Small intestine (tissue), 7 donors: Measurements from ENCODE around the gene PSMB11. TPM values are rescaled to one million over a fixed set of nuclear protein-coding genes. Genes with fewer than 3 reads are reported as not detected.
A peak's percentile ranks its signal among the peaks of the same experiment; 100 is the strongest.

Experiments used
- DNase-seq, 2 donors: peaks; one replicate each; pipeline versions ENCODE4 v3.0.0 to v3.0.0-alpha.2; 2013
- FAIRE-seq: peaks from 2 replicates; lab custom pipeline; 2012; peaks lifted over from hg19 to GRCh38; lab: Jason Lieb, UNC
- H3K27ac ChIP-seq, 3 donors: one replicate each; pipeline ENCODE4 v1.5.1; 2013; ENCODE audit warnings: low read length in 2 of 3, mild to moderate bottlenecking in 2 of 3, control low read depth in 1 of 3, inconsistent platforms in 1 of 3, low read depth in 1 of 3, moderate library complexity in 1 of 3
- H3K27me3 ChIP-seq, 3 donors: one replicate each; pipeline ENCODE4 v1.6.1; 2013; ENCODE audit warnings: low read length in 3 of 3, inconsistent platforms in 1 of 3; ENCODE audit not compliant: control insufficient read depth in 3 of 3, insufficient read depth in 3 of 3
- H3K36me3 ChIP-seq, 3 donors: one replicate each; pipeline ENCODE4 v1.6.1; 2013; ENCODE audit warnings: low read length in 3 of 3, inconsistent platforms in 1 of 3, low read depth in 1 of 3, mild to moderate bottlenecking in 1 of 3, moderate library complexity in 1 of 3; ENCODE audit not compliant: control insufficient read depth in 3 of 3, insufficient read depth in 2 of 3
- H3K4me1 ChIP-seq, 3 donors: one replicate each; pipeline ENCODE4 v1.6.1; 2013; ENCODE audit warnings: low read length in 2 of 3, inconsistent platforms in 1 of 3, low read depth in 1 of 3, mild to moderate bottlenecking in 1 of 3, moderate library complexity in 1 of 3; ENCODE audit not compliant: control insufficient read depth in 3 of 3, insufficient read depth in 2 of 3
- H3K4me3 ChIP-seq, 3 donors: one replicate each; pipeline ENCODE4 v1.5.1; 2013; ENCODE audit warnings: low read length in 3 of 3, control low read depth in 1 of 3, inconsistent platforms in 1 of 3, low read depth in 1 of 3, mild to moderate bottlenecking in 1 of 3, moderate library complexity in 1 of 3
- H3K9me3 ChIP-seq, 2 donors: one replicate each; pipeline ENCODE4 v1.6.1; 2013; ENCODE audit warnings: low read depth in 1 of 2, low read length in 1 of 2; ENCODE audit not compliant: control insufficient read depth in 2 of 2, insufficient read depth in 1 of 2
- WGBS, 3 donors: extraction: QIAGEN DNeasy Blood & Tissue Kit; methylation state at CpG; one replicate each; pipeline ENCODE4 v1.1.7; 2013; 5-methylcytosine and 5-hydroxymethylcytosine counted together
- polyA plus RNA-seq, 4 donors: library from polyadenylated mRNA; stranded (reverse) in 3 of 4; unstranded in 1 of 4; fragments of 200-250 nt in 3 of 4; fragments of 120-200 nt in 1 of 4; gene quantifications; one replicate each; pipeline versions ENCODE4 v1.2.1 to v1.2.3, GENCODE V29; 2013
- donor health status: healthy with polysubstance abuse.
- donor health status: control.
- donor health status: control.
- donor health status: Bipolar disorder and iron deficiency.
- donor health status: healthy.

Gene PSMB11
- polyA plus RNA-seq, 4 donors: not detected

- Histone ChIP-seq H3K27ac (no peak overlapping the region), H3K27me3 (no peaks in the 10 kb centered on the region), H3K4me1 (peaks cover 4 to 11% (median 10%) of the 10 kb centered on the region in 3 donors), H3K36me3 (peaks cover 5 to 30% (median 7%) of the 10 kb centered on the region in 3 donors), H3K4me3 (no peak overlapping the region), H3K9me3 (no peaks in the 10 kb centered on the region)
- DNase-seq: no peak
- WGBS, 3 donors: 90 to 94% (median 93%) methylated on average over 10 of the region's 10 CpGs
- FAIRE-seq: no peak
These were observed 8.7 kb upstream of the PSMB11 start for GRCh38 chr14:23033251-23033727.

DNA sequence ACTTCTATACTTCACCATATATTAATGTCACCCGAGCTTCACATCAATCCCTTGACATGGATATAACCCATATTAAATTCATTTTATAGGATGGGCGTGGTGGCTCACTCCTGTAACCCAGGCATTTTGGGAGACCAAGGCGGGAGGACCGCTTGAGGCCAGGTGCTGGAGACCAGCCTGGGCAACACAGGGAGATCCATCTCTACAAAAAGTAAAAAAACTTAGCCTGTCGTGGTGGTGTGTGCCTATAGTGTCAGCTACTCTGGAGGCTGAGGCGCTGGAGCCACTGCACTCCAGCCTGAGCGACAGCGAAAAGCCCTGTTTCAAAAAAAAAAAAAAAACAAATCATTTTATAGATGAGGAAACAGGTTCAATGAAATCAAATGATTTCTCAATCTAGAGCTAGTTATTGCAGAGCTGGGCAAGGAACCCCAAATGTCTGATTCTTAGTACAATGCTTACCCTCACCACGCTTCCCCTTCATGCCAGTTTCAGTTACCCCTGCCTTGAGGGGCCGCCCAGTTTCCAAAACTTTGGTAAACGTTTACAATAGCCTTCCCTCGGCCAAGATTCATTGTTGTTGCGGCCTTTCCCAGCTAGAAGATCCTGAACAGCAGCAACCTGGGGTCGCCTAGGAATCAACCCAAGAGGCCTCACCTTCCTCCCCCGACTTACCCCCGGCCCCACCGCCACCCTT lies 8.1 kb upstream of the PSMB11 start:
- H3K4me3 ChIP-seq: peak overlapping the region; percentile 64 to 91 (median 67)
- peaks cover 4 to 10% (median 8%) of the 10 kb centered on the region in 3 donors for H3K4me1 ChIP-seq
- no peak for DNase-seq
- H3K9me3 ChIP-seq: no peaks in the 10 kb centered on the region
- H3K27ac ChIP-seq: peak overlapping the region; percentile 35 to 91 (median 91)
- H3K36me3 ChIP-seq: peaks cover 3 to 30% (median 4%) of the 10 kb centered on the region in 3 donors
- no peak for FAIRE-seq
- WGBS, 3 donors: 33 to 38% (median 37%) methylated on average over 17 of the region's 17 CpGs
- no peaks in the 10 kb centered on the region for H3K27me3 ChIP-seq

GRCh38 chr14:23034498-23035302 lies 7.3 kb upstream of the PSMB11 start, which contains the start of gene PSMB5:
PSMB5 (minus strand) TSS chr14:23034900; CDS start chr14:23034881, 19 bp downstream.
- H3K4me1 ChIP-seq: peaks cover 4 to 10% (median 8%) of the 10 kb centered on the region in 3 donors
- H3K36me3 ChIP-seq: peaks cover 2 to 24% (median 3%) of the 10 kb centered on the region in 3 donors
- no peak for FAIRE-seq
- DNase-seq: peak; percentile 94 to 97
- no peaks in the 10 kb centered on the region for H3K9me3 ChIP-seq
- 0% methylated on average over 36 of the region's 36 CpGs for WGBS, 3 donors
- H3K27ac ChIP-seq: peak within 1 kb of the TSS; percentile 35 to 91 (median 91)
- H3K27me3 ChIP-seq: no peaks in the 10 kb centered on the region
- H3K4me3 ChIP-seq: peak within 1 kb of the TSS; percentile 64 to 91 (median 67)

GRCh38 chr14:23035303-23036144 lies 6.5 kb upstream of the PSMB11 start:
- no peak for DNase-seq
- H3K36me3 ChIP-seq: peaks cover 2 to 18% (median 3%) of the 10 kb centered on the region in 3 donors
- no peaks in the 10 kb centered on the region for H3K9me3 ChIP-seq
- FAIRE-seq: no peak
- peaks cover 4 to 10% (median 8%) of the 10 kb centered on the region in 3 donors for H3K4me1 ChIP-seq
- H3K27me3 ChIP-seq: no peaks in the 10 kb centered on the region
- peak overlapping the region in 2 of 3 donors; percentile 64 to 67 for H3K4me3 ChIP-seq
- H3K27ac ChIP-seq: peak overlapping the region; percentile 35 to 91 (median 91)
- 69 to 74% (median 73%) methylated on average over 14 of the region's 14 CpGs for WGBS, 3 donors

DNA sequence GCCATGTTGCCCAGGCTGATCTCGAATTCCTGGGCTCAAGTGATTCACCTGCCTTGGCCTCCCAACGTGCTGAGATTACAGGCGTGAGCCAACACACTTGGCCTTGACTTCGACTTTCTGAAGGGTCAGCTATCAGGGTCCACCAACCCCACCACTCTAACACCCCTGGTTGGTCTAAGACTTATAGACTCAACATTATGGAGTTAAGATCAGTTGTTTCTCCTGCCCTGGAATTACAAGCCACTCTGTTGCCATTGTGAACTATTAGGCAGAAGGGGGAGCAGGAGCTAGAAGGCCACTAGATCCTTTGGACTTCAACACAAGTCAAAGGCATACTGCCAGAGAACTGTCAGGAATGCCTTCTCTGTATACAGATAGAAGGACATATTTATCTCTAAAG lies 1.9 kb upstream of the PSMB11 start:
- Histone ChIP-seq H3K9me3 (no peaks in the 10 kb centered on the region), H3K4me1 (no peaks in the 10 kb centered on the region), H3K27me3 (no peaks in the 10 kb centered on the region), H3K36me3 (no peaks in the 10 kb centered on the region), H3K4me3 (no peak overlapping the region), H3K27ac (no peak overlapping the region)
- FAIRE-seq (no peak), DNase-seq (no peak)
- WGBS, 3 donors: 80 to 85% (median 83%) methylated on average over 4 of the region's 4 CpGs

- WGBS, 3 donors: 83 to 85% (median 84%) methylated on average over 8 of the region's 8 CpGs
- FAIRE-seq: no peak
These were observed 283 bp upstream of the PSMB11 start for GRCh38 chr14:23041729-23042128.

GRCh38 chr14:23043145-23043544 lies 1.1 kb downstream of the PSMB11 start:
- Histone ChIP-seq H3K27ac (no peak overlapping the region), H3K4me1 (no peaks in the 10 kb centered on the region), H3K36me3 (no peaks in the 10 kb centered on the region), H3K4me3 (no peak overlapping the region), H3K9me3 (no peaks in the 10 kb centered on the region), H3K27me3 (no peaks in the 10 kb centered on the region)
- 81 to 91% (median 90%) methylated on average over 6 of the region's 6 CpGs for WGBS, 3 donors
- DNase-seq (no peak), FAIRE-seq (no peak)

More at GRCh38 chr14:23041729-23042128, 283 bp upstream of the PSMB11 start:
- Histone ChIP-seq H3K27ac (no peak overlapping the region), H3K27me3 (no peaks in the 10 kb centered on the region), H3K9me3 (no peaks in the 10 kb centered on the region), H3K4me1 (no peaks in the 10 kb centered on the region), H3K36me3 (no peaks in the 10 kb centered on the region), H3K4me3 (no peak overlapping the region)
- no peak for DNase-seq
